ENCODE data around the gene GOT1. TPM values are rescaled to one million over a fixed set of nuclear protein-coding genes. Genes with fewer than 3 reads are reported as not detected.

GOT1 gene
- total RNA-seq, 1 experiment from 2014 or later = 59.8 TPM

DNA sequence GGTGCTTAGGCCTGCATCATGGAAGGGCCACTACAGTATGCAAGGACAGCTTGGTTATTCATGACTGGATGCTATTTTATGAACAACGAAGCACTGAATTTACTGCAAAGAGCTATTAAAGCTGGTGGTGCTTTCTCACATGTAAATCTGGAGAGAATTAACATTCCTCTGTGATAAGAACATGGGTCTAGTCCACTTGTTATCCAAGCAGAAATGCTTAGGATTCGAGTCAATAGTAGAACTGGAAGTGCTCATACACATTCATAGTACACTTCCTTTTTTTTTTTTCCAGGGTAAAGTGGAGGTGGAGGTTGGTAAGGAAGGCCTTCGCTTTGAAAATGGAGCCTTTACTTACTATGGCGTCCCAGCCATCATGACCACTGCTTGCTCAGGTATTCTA is 66.3 kb downstream of the GOT1 start:
- TF ChIP-seq, protein P1, sequence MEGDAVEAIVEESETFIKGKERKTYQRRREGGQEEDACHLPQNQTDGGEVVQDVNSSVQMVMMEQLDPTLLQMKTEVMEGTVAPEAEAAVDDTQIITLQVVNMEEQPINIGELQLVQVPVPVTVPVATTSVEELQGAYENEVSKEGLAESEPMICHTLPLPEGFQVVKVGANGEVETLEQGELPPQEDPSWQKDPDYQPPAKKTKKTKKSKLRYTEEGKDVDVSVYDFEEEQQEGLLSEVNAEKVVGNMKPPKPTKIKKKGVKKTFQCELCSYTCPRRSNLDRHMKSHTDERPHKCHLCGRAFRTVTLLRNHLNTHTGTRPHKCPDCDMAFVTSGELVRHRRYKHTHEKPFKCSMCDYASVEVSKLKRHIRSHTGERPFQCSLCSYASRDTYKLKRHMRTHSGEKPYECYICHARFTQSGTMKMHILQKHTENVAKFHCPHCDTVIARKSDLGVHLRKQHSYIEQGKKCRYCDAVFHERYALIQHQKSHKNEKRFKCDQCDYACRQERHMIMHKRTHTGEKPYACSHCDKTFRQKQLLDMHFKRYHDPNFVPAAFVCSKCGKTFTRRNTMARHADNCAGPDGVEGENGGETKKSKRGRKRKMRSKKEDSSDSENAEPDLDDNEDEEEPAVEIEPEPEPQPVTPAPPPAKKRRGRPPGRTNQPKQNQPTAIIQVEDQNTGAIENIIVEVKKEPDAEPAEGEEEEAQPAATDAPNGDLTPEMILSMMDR (IDR thresholded peaks at IDR 0.05; ENCODE audit: insufficient read depth in 1 of 2, low read depth in 1 of 2, low read length in 1 of 2, severe bottlenecking in 1 of 2, unreplicated experiment in 1 of 2) = no peak
- Mint-ChIP-seq H3K27me3 (ENCODE audit: insufficient read depth, unreplicated experiment) (peaks cover 3% of the 10 kb centered on the region), H3K9me3 (ENCODE audit: unreplicated experiment) (no peaks in the 10 kb centered on the region), H3K36me3 (ENCODE audit: insufficient read depth, unreplicated experiment) (no peaks in the 10 kb centered on the region), H3K4me1 (ENCODE audit: low read depth, unreplicated experiment) (peaks cover 2% of the 10 kb centered on the region), H3K27ac (ENCODE audit: unreplicated experiment) (no peak overlapping the region), H3K4me3 (ENCODE audit: unreplicated experiment) (no peak overlapping the region)
- no peaks in the 10 kb centered on the region for H3K9me3 ChIP-seq
- intact Hi-C loops (cut with micrococcal nuclease; ENCODE audit: unreplicated experiment) = loop anchor here (10.0 kb wide), 1 partner anchor 899 kb away; no protein-coding TSS in a partner anchor
- no peak overlapping the region for H3K4me3 ChIP-seq (ENCODE audit: low read depth, low read length)
- no peaks in the 10 kb centered on the region for H3K4me1 ChIP-seq
- CTCF ChIA-PET = no interaction called here
- H3K36me3 ChIP-seq (ENCODE audit: control insufficient read depth, insufficient read depth, low read length) = no peaks in the 10 kb centered on the region
- DNase-seq = no peak
- H3K27me3 ChIP-seq (replicated peaks; ENCODE audit: control insufficient read depth, insufficient read depth, low read length) = no peaks in the 10 kb centered on the region
- POLR2A ChIA-PET = no interaction called here
- BruUV-seq (replicated peaks) = no TSS peak

DNA sequence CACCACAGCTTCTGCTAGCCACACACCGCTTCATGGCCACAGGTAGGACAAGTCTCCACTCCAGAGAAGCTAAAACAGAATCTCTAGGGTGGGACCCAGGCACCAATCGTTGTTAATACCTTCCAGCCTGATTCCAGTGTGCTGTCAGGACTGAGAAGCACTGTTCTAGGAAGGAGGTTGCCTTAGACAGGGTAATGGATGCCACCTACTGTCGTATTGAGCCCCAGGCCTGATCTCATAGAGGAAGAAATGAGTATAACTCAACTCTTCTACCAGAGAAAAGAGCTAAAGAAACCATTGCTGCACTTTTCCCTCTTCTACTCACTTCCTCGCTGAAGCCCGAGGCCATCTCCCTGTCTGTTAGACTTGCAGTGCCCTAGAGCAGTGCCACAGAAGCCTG is 69.5 kb downstream of the GOT1 start:
- TF ChIP-seq, protein P1 (IDR thresholded peaks at IDR 0.05; ENCODE audit: insufficient read depth in 1 of 2, low read depth in 1 of 2, low read length in 1 of 2, severe bottlenecking in 1 of 2, unreplicated experiment in 1 of 2) = peak in 1 of 2 experiments; percentile 7
- intact Hi-C loops (cut with micrococcal nuclease; ENCODE audit: unreplicated experiment) = loop anchor here (10.0 kb wide), 1 partner anchor 896 kb away; no protein-coding TSS in a partner anchor
- Mint-ChIP-seq H3K4me1 (ENCODE audit: low read depth, unreplicated experiment) (peaks cover 14% of the 10 kb centered on the region), H3K27me3 (ENCODE audit: insufficient read depth, unreplicated experiment) (no peaks in the 10 kb centered on the region), H3K4me3 (ENCODE audit: unreplicated experiment) (no peak overlapping the region), H3K27ac (ENCODE audit: unreplicated experiment) (no peak overlapping the region), H3K9me3 (ENCODE audit: unreplicated experiment) (no peaks in the 10 kb centered on the region), H3K36me3 (ENCODE audit: insufficient read depth, unreplicated experiment) (no peaks in the 10 kb centered on the region)
- H3K4me3 ChIP-seq (ENCODE audit: low read depth, low read length) = no peak overlapping the region
- no peaks in the 10 kb centered on the region for H3K27me3 ChIP-seq (replicated peaks; ENCODE audit: control insufficient read depth, insufficient read depth, low read length)
- H3K9me3 ChIP-seq = no peaks in the 10 kb centered on the region
- DNase-seq = peak in 1 of 2 experiments; percentile 7
- no peaks in the 10 kb centered on the region for H3K36me3 ChIP-seq (ENCODE audit: control insufficient read depth, insufficient read depth, low read length)
- ChIA-PET CTCF (interaction anchor here (0.6 to 1.0 kb wide), 2 partner anchors 57 to 189 kb away, joined by 3 to 5 read pairs; no protein-coding TSS in a partner anchor), POLR2A (no interaction called here)
- no TSS peak for BruUV-seq (replicated peaks)
- H3K4me1 ChIP-seq = peaks cover 10% of the 10 kb centered on the region

DNA sequence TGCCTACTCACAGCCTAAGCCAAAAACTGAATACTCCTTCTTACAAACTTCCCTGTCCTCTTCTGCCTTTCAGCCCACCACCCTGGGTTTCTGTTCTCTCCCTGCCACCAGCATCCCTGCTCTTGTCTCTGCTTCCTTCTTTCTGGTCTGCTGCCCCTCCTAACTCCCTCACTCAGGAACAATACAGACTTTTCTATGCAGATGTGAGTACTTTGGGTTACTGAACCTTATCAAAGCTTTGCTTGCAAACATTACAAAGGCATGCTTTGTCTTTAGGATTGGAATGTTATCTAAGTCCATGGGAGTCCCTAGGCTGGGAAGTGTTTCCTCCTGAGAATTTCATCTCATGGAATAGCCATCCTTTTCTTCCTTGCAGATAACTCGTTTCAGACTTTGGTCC is 72.3 kb downstream of the GOT1 start:
- H3K4me1 Mint-ChIP-seq (ENCODE audit: low read depth, unreplicated experiment) = peaks cover 14% of the 10 kb centered on the region
- TF ChIP-seq, protein P1 (IDR thresholded peaks at IDR 0.05; ENCODE audit: insufficient read depth in 1 of 2, low read depth in 1 of 2, low read length in 1 of 2, severe bottlenecking in 1 of 2, unreplicated experiment in 1 of 2) = no peak
- H3K27ac Mint-ChIP-seq (ENCODE audit: unreplicated experiment) = peak overlapping the region; percentile 18
- DNase-seq = no peak
- H3K27me3 Mint-ChIP-seq (ENCODE audit: insufficient read depth, unreplicated experiment) = peaks cover 3% of the 10 kb centered on the region
- ChIA-PET CTCF (no interaction called here), POLR2A (no interaction called here)
- no peaks in the 10 kb centered on the region for H3K9me3 ChIP-seq
- no peak overlapping the region for H3K4me3 ChIP-seq (ENCODE audit: low read depth, low read length)
- peaks cover 10% of the 10 kb centered on the region for H3K4me1 ChIP-seq
- H3K36me3 Mint-ChIP-seq (ENCODE audit: insufficient read depth, unreplicated experiment) = no peaks in the 10 kb centered on the region
- H3K27me3 ChIP-seq (replicated peaks; ENCODE audit: control insufficient read depth, insufficient read depth, low read length) = no peaks in the 10 kb centered on the region
- H3K9me3 Mint-ChIP-seq (ENCODE audit: unreplicated experiment) = no peaks in the 10 kb centered on the region
- H3K36me3 ChIP-seq (ENCODE audit: control insufficient read depth, insufficient read depth, low read length) = no peaks in the 10 kb centered on the region
- intact Hi-C loops (cut with micrococcal nuclease; ENCODE audit: unreplicated experiment) = no loop called here
- H3K4me3 Mint-ChIP-seq (ENCODE audit: unreplicated experiment) = no peak overlapping the region
- no TSS peak for BruUV-seq (replicated peaks)

All from Caco-2 (cell line).